ENCODE data around the gene APMAP.

DNA sequence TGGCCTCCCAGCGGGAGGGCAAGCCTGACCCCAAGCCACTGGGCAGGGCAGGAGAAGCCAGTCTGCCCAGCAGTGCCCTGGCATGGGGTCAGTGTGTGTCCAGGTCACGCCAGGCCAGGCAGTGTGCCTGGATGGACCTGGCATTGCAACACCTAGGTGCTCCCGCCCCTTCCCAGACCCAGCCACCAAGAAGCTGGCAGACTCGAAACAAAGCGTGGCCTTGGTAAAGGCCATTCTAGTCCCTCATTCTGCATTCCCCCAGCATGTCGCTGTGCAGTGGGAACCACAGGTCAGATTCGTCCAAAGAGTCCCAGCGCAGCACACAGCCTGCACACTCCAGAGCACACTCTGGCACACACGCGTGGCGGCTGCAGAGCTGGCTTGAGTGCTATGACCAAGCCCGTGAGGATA, 19.3 kb upstream of the APMAP start:
- TF ChIP-seq, protein P1, sequence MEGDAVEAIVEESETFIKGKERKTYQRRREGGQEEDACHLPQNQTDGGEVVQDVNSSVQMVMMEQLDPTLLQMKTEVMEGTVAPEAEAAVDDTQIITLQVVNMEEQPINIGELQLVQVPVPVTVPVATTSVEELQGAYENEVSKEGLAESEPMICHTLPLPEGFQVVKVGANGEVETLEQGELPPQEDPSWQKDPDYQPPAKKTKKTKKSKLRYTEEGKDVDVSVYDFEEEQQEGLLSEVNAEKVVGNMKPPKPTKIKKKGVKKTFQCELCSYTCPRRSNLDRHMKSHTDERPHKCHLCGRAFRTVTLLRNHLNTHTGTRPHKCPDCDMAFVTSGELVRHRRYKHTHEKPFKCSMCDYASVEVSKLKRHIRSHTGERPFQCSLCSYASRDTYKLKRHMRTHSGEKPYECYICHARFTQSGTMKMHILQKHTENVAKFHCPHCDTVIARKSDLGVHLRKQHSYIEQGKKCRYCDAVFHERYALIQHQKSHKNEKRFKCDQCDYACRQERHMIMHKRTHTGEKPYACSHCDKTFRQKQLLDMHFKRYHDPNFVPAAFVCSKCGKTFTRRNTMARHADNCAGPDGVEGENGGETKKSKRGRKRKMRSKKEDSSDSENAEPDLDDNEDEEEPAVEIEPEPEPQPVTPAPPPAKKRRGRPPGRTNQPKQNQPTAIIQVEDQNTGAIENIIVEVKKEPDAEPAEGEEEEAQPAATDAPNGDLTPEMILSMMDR (IDR thresholded peaks at IDR 0.05; ENCODE audit: low read length) = no peak
- no peak for TF ChIP-seq EZH2 (optimal IDR thresholded peaks at IDR 0.05; ENCODE audit: low read depth, low read length)
- no peak for TF ChIP-seq EZH2phosphoT487 (IDR thresholded peaks at IDR 0.05; ENCODE audit: low read length)
